HFF-Myc (cell line): Measurements from ENCODE around the gene MARCOL.

Experiments used
- DNase-seq: peaks from one replicate; pipeline ENCODE4 v3.0.0-alpha.2; 2011; ENCODE audit warnings: low read depth; ENCODE audit errors: extremely low read depth
- H3K4me3 ChIP-seq: replicated peaks from 2 replicates; pipeline ENCODE4 v1.5.1; 2011; ENCODE audit warnings: low read depth, mild to moderate bottlenecking, control low read depth, low read length
- TF ChIP-seq, protein P1 (sequence below): IDR thresholded peaks from 2 replicates; pipeline ENCODE4 v1.5.1; 2012; ENCODE audit warnings: mild to moderate bottlenecking, low read depth, low read length, control low read depth; ENCODE audit errors: missing control alignments

Gene MARCOL

GRCh38 chr5:148205865-148206264 lies 32.5 kb upstream of the MARCOL start:
- no peak for DNase-seq
- no peak overlapping the region for H3K4me3 ChIP-seq
- TF ChIP-seq, protein P1, sequence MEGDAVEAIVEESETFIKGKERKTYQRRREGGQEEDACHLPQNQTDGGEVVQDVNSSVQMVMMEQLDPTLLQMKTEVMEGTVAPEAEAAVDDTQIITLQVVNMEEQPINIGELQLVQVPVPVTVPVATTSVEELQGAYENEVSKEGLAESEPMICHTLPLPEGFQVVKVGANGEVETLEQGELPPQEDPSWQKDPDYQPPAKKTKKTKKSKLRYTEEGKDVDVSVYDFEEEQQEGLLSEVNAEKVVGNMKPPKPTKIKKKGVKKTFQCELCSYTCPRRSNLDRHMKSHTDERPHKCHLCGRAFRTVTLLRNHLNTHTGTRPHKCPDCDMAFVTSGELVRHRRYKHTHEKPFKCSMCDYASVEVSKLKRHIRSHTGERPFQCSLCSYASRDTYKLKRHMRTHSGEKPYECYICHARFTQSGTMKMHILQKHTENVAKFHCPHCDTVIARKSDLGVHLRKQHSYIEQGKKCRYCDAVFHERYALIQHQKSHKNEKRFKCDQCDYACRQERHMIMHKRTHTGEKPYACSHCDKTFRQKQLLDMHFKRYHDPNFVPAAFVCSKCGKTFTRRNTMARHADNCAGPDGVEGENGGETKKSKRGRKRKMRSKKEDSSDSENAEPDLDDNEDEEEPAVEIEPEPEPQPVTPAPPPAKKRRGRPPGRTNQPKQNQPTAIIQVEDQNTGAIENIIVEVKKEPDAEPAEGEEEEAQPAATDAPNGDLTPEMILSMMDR, result no peak

- no peak overlapping the region for H3K4me3 ChIP-seq
- DNase-seq, result no peak
- TF ChIP-seq, protein P1, result no peak
Observed at GRCh38 chr5:148206620-148207019, 31.7 kb upstream of the MARCOL start.

GRCh38 chr5:148208226-148208625 lies 30.1 kb upstream of the MARCOL start:
- TF ChIP-seq, protein P1, result no peak
- no peak for DNase-seq
- no peak overlapping the region for H3K4me3 ChIP-seq

GRCh38 chr5:148209151-148209770 lies 29.1 kb upstream of the MARCOL start:
- no peak overlapping the region for H3K4me3 ChIP-seq
- no peak for DNase-seq
- TF ChIP-seq, protein P1, result no peak

DNA sequence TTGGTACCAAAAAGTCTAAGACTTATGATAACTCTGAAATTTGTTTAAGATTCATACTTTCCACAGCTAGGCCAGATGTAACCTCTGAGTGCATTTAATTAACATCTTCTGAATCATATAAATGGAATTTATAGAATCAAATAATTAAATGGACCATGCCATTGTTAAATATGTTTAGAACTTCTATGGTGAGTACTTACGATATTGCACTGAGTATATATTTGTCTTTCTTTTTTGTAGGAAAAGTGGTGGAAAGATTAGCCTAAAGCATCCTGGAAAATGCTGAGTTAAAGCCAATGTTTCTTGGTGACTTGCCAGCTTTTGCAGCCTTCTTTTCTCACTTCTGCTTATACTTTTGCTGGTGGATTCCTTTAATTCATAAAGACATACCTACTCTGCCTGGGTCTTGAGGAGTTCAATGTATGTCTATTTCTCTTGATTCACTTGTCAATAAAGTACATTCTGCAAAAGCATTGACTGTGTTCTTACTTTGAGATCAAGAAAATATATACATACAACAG lies 23.6 kb upstream of the MARCOL start:
- TF ChIP-seq, protein P1, result no peak
- no peak for DNase-seq
- H3K4me3 ChIP-seq, result no peak overlapping the region

DNA sequence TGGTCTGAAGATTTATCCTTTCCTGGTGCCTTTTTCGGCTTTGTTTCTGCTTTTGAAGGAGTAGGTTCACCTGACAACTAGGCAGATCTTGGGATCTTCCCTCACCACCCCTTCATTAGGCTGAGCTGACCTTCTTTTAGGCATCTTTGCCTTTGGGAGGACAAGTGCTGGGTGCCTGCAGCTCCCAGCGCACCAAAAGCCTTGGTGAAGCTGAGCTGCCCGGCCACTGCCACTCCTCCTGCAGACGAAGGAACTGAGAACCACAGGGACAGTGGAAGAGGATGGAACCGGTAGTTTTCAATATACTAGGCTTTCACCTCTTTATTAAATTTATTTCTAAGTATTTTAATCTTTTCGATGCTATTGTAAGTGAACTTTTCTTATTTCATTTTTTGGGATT lies 16.8 kb upstream of the MARCOL start:
- TF ChIP-seq, protein P1, result no peak
- no peak overlapping the region for H3K4me3 ChIP-seq
- DNase-seq, result no peak

- H3K4me3 ChIP-seq, result no peak overlapping the region
- TF ChIP-seq, protein P1, result no peak
- DNase-seq, result no peak
Observed at GRCh38 chr5:148224117-148224742, 14.1 kb upstream of the MARCOL start.
